ENCODE measurements around the gene SIM2.

- TF ChIP-seq POLR2AphosphoS5 (IDR thresholded peaks at IDR 0.05; ENCODE audit: borderline replicate concordance, low read depth, low read length) (no peak), FOXP2 (optimal IDR thresholded peaks at IDR 0.05; ENCODE audit: control extremely low read depth, extremely low read length, insufficient read depth) (no peak)
Observed at GRCh38 chr21:36767096-36767495, 68.2 kb downstream of the SIM2 start.

Measured in SK-N-MC (cell line).